IMR-90 (cell line): ENCODE results near the gene MSI2. TPM values are rescaled to one million over a fixed set of nuclear protein-coding genes. Genes with fewer than 3 reads are reported as not detected.

Experiments
- ATAC-seq: fragments of 200-7000 bp; cut with Tn5 transposase; 2 replicates; pipeline ENCODE4 v1.9.1; 2020; ENCODE audit warnings: low read depth, mild to moderate bottlenecking, moderate library complexity
- BruUV-seq: library from RNA; stranded (reverse); fragments of 400-500 nt; replicated peaks from 2 replicates; lab custom pipeline; 2021; lab: Mats Ljungman, UMichigan
- CTCF ChIA-PET: fragments of 300-600 bp; formaldehyde crosslinking; extraction: SDS; loops from one replicate; lab custom pipeline; 2021; ENCODE audit warnings: antibody characterized with exemption; lab: Yijun Ruan, JAX
- POLR2A ChIA-PET: fragments of 300-600 bp; sonication (Branson Sonifier 250); formaldehyde crosslinking; loops from one replicate; lab custom pipeline; 2022; ENCODE audit warnings: antibody characterized with exemption; ENCODE audit not compliant: unreplicated experiment; lab: Charles Lee
- DNase-seq: peaks from one replicate; pipeline ENCODE4 v3.0.0; 2013
- H2AFZ ChIP-seq: replicated peaks from 2 replicates; pipeline ENCODE3; 2013; ENCODE audit warnings: low read length, mild to moderate bottlenecking; ENCODE audit not compliant: poor library complexity
- H2AK5ac ChIP-seq: 2 replicates; pipeline ENCODE4 v1.6.1; 2013; ENCODE audit warnings: low read depth, low read length, inconsistent platforms
- H2AK9ac ChIP-seq: replicated peaks from 2 replicates; pipeline ENCODE3; 2013; ENCODE audit warnings: mild to moderate bottlenecking, low read depth, low read length, moderate library complexity; ENCODE audit not compliant: poor library complexity
- H2BK120ac ChIP-seq: 2 replicates; pipeline ENCODE4 v1.6.1; 2013; ENCODE audit warnings: low read depth, low read length, inconsistent platforms
- H2BK15ac ChIP-seq: 3 replicates; pipeline ENCODE4 v1.6.1; 2013; ENCODE audit warnings: low read depth, low read length, inconsistent platforms
- H2BK20ac ChIP-seq: 2 replicates; pipeline ENCODE4 v1.6.1; 2013; ENCODE audit warnings: low read depth, mild to moderate bottlenecking, inconsistent platforms, low read length, moderate library complexity
- H2BK5ac ChIP-seq: 2 replicates; pipeline ENCODE4 v1.6.1; 2013; ENCODE audit warnings: mild to moderate bottlenecking, low read depth, low read length, inconsistent platforms; ENCODE audit not compliant: poor library complexity, severe bottlenecking
- H3K14ac ChIP-seq: replicated peaks from 2 replicates; pipeline ENCODE4 v1.6.1; 2013; ENCODE audit warnings: low read depth, low read length, inconsistent platforms
- H3K18ac ChIP-seq: 2 replicates; pipeline ENCODE4 v1.6.1; 2013; ENCODE audit warnings: low read depth, low read length, control low read depth
- H3K23ac ChIP-seq: 2 replicates; pipeline ENCODE4 v1.6.1; 2013; ENCODE audit warnings: low read depth, low read length, inconsistent platforms
- H3K27ac ChIP-seq: 2 replicates; pipeline ENCODE4 v1.5.1; 2013; ENCODE audit warnings: mild to moderate bottlenecking, control low read depth, low read length; ENCODE audit not compliant: insufficient read depth
- H3K27me3 ChIP-seq: 2 replicates; pipeline ENCODE4 v1.6.1; 2013; ENCODE audit warnings: low read length; ENCODE audit not compliant: control insufficient read depth, insufficient read depth
- H3K36me3 ChIP-seq: 2 replicates; pipeline ENCODE4 v1.6.1; 2013; ENCODE audit warnings: low read length, mixed read lengths; ENCODE audit not compliant: control insufficient read depth, insufficient read depth
- H3K4ac ChIP-seq: 2 replicates; pipeline ENCODE4 v1.6.1; 2013; ENCODE audit warnings: low read depth, low read length, inconsistent platforms
- H3K4me1 ChIP-seq: 2 replicates; pipeline ENCODE4 v1.6.1; 2013; ENCODE audit warnings: low read length, mixed read lengths; ENCODE audit not compliant: control insufficient read depth, insufficient read depth
- H3K4me2 ChIP-seq: 2 replicates; pipeline ENCODE4 v1.6.1; 2013; ENCODE audit warnings: low read depth, mild to moderate bottlenecking, control low read depth, low read length, moderate library complexity
- H3K4me3 ChIP-seq: 2 replicates; pipeline ENCODE4 v1.5.1; 2013; ENCODE audit warnings: low read depth, mild to moderate bottlenecking, control low read depth, low read length, moderate library complexity; ENCODE audit not compliant: insufficient read depth
- H3K56ac ChIP-seq: 2 replicates; pipeline ENCODE4 v1.6.1; 2013; ENCODE audit warnings: low read length, inconsistent platforms; ENCODE audit not compliant: insufficient read depth; ENCODE audit errors: extremely low read depth
- H3K79me1 ChIP-seq, 2 experiments: 2 replicates each; pipeline ENCODE4 v1.6.1; 2013; ENCODE audit warnings: low read length in 2 of 2, inconsistent platforms in 1 of 2, low read depth in 1 of 2
- H3K9ac ChIP-seq: 2 replicates; pipeline ENCODE4 v1.6.1; 2013; ENCODE audit warnings: low read depth, low read length, control low read depth
- H3K9me1 ChIP-seq: 2 replicates; pipeline ENCODE4 v1.6.1; 2013; ENCODE audit warnings: low read length, inconsistent platforms; ENCODE audit not compliant: insufficient read depth
- H3K9me3 ChIP-seq: 2 replicates; pipeline ENCODE4 v1.6.1; 2013; ENCODE audit warnings: low read length; ENCODE audit not compliant: control insufficient read depth, insufficient read depth
- H4K20me1 ChIP-seq: 2 replicates; pipeline ENCODE4 v1.6.1; 2013; ENCODE audit warnings: low read length, inconsistent platforms; ENCODE audit not compliant: insufficient read depth
- H4K5ac ChIP-seq: 2 replicates; pipeline ENCODE4 v1.6.1; 2013; ENCODE audit warnings: mild to moderate bottlenecking, low read depth, low read length, control low read depth
- H4K8ac ChIP-seq, 2 experiments: 2 replicates each; pipeline ENCODE4 v1.6.1; 2013; ENCODE audit warnings: low read depth in 2 of 2, low read length in 2 of 2, control low read depth in 1 of 2, inconsistent platforms in 1 of 2
- H4K91ac ChIP-seq: 2 replicates; pipeline ENCODE4 v1.6.1; 2013; ENCODE audit warnings: low read depth, low read length, inconsistent platforms; ENCODE audit not compliant: insufficient read depth
- CHD1 ChIP-seq: IDR thresholded peaks from 2 replicates; pipeline ENCODE4 v1.6.1; 2012; ENCODE audit warnings: low read depth, low read length, improper control_type of control experiment
- MAFK ChIP-seq: IDR thresholded peaks from 2 replicates; pipeline ENCODE4 v1.6.1; 2012; ENCODE audit warnings: low read depth, low read length, improper control_type of control experiment
- MAZ ChIP-seq: IDR thresholded peaks from 2 replicates; pipeline ENCODE4 v1.6.1; 2012; ENCODE audit warnings: low read depth, mild to moderate bottlenecking, low read length, improper control_type of control experiment, moderate library complexity, borderline replicate concordance
- MXI1 ChIP-seq: IDR thresholded peaks from 2 replicates; pipeline ENCODE4 v1.6.1; 2012; ENCODE audit warnings: low read depth, mild to moderate bottlenecking, low read length, moderate library complexity, borderline replicate concordance
- NFE2L2 ChIP-seq: fragments of 150-350 bp; IDR thresholded peaks from 2 replicates; pipeline ENCODE4 v1.6.1; 2016; ENCODE audit warnings: low read depth, mild to moderate bottlenecking, low read length
- POLR2A ChIP-seq: IDR thresholded peaks from 2 replicates; pipeline ENCODE4 v1.6.1; 2012; ENCODE audit warnings: mild to moderate bottlenecking, low read depth, low read length
- RAD21 ChIP-seq: IDR thresholded peaks from 2 replicates; pipeline ENCODE4 v1.6.1; 2012; ENCODE audit warnings: low read length, improper control_type of control experiment
- RCOR1 ChIP-seq: IDR thresholded peaks from 2 replicates; pipeline ENCODE4 v1.6.1; 2012; ENCODE audit warnings: mild to moderate bottlenecking, low read length, improper control_type of control experiment; ENCODE audit not compliant: insufficient replicate concordance
- RFX5 ChIP-seq: IDR thresholded peaks from 2 replicates; pipeline ENCODE4 v1.8.0; 2012; ENCODE audit warnings: low read depth, mild to moderate bottlenecking, low read length, moderate library complexity
- WGBS, 2 experiments: methylation state at CpG; one replicate each; pipeline versions ENCODE4 v1.1.5 to v1.1.7; 2013; ENCODE audit warnings: missing lambda C conversion rate in 2 of 2; ENCODE audit not compliant: insufficient read length in 1 of 2; ENCODE audit errors: extremely low coverage in 2 of 2; 5-methylcytosine and 5-hydroxymethylcytosine counted together
- dilution Hi-C: fragments of 300-500 bp; cut with HindIII; formaldehyde crosslinking; loops from one replicate; pipeline ENCODE4 v1.14.3; 2018; ENCODE audit warnings: low sequenced_read_pairs; ENCODE audit not compliant: unreplicated experiment
- in situ Hi-C: fragments of 300-500 bp; cut with MboI; formaldehyde crosslinking; loops from 3 replicates; pipeline ENCODE4 v1.14.3; 2019; ENCODE audit warnings: low sequenced_read_pairs, inconsistent platforms, mixed read lengths
- intact Hi-C: fragments of 100-400 bp; cut with micrococcal nuclease; formaldehyde crosslinking; loops from 2 replicates; pipeline ENCODE4 v1.10.0; 2022
- polyA plus RNA-seq, 3 experiments: library from polyadenylated mRNA; depleted of rRNA; stranded (reverse); fragments of >200 nt; gene quantifications; 2 replicates each; pipeline ENCODE4 v1.2.3, GENCODE V29; 2012; ENCODE audit warnings: low replicate concordance in 1 of 3
- total RNA-seq: library from RNA; depleted of rRNA; stranded (reverse); fragments of >200 nt; gene quantifications from 2 replicates; pipeline ENCODE4 v1.2.3, GENCODE V29; 2012
- TF ChIP-seq, protein P1 (sequence below): fragments of 150-350 bp; IDR thresholded peaks from 2 replicates; pipeline ENCODE4 v1.6.1; 2016; ENCODE audit warnings: low read depth, mild to moderate bottlenecking, low read length, moderate library complexity, borderline replicate concordance

MSI2 gene
- total and polyA plus RNA-seq, 2 of the 4 experiments (the other 2 are of a cell fraction), result 13.0 to 16.0 TPM

GRCh38 chr17:57714665-57715180, 458.4 kb downstream of the MSI2 start:
- Histone ChIP-seq H2AK5ac (no peak overlapping the region), H3K27me3 (peaks cover 41% of the 10 kb centered on the region), H3K4ac (no peak overlapping the region), H3K14ac (no peak overlapping the region), H2AK9ac (no peak overlapping the region), H3K79me1 (no peaks in the 10 kb centered on the region), H2BK120ac (no peak overlapping the region), H2AFZ (no peak overlapping the region), H2BK15ac (no peak overlapping the region), H4K20me1 (no peaks in the 10 kb centered on the region), H4K8ac (no peak overlapping the region), H3K23ac (no peak overlapping the region), H3K4me2 (no peak overlapping the region), H3K18ac (no peak overlapping the region), H4K5ac (no peak overlapping the region), H3K4me1 (no peaks in the 10 kb centered on the region), H2BK20ac (no peak overlapping the region), H3K9ac (no peak overlapping the region), H3K56ac (no peak overlapping the region), H3K9me3 (no peaks in the 10 kb centered on the region), H2BK5ac (no peak overlapping the region), H3K9me1 (no peaks in the 10 kb centered on the region), H3K4me3 (no peak overlapping the region), H3K36me3 (no peaks in the 10 kb centered on the region), H4K91ac (no peak overlapping the region), H3K27ac (no peak overlapping the region)
- dilution Hi-C loops (no loop called here), in situ Hi-C loops (no loop called here), intact Hi-C loops (no loop called here)
- WGBS, 2 experiments, result 47% methylated on average over 4 of the region's 7 CpGs; no CpG with 5 or more reads in 1 of the 2 experiments
- TF ChIP-seq RCOR1 (no peak), RAD21 (no peak), CHD1 (no peak), RFX5 (no peak), MAZ (no peak), POLR2A (no peak), MXI1 (no peak), MAFK (no peak), NFE2L2 (no peak)
- TF ChIP-seq, protein P1, sequence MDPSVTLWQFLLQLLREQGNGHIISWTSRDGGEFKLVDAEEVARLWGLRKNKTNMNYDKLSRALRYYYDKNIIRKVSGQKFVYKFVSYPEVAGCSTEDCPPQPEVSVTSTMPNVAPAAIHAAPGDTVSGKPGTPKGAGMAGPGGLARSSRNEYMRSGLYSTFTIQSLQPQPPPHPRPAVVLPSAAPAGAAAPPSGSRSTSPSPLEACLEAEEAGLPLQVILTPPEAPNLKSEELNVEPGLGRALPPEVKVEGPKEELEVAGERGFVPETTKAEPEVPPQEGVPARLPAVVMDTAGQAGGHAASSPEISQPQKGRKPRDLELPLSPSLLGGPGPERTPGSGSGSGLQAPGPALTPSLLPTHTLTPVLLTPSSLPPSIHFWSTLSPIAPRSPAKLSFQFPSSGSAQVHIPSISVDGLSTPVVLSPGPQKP, result no peak
- BruUV-seq, result no TSS peak
- ATAC-seq (no peak; the same call in 1 of the 2 replicates), DNase-seq (no peak)
- ChIA-PET POLR2A (no interaction called here), CTCF (no interaction called here)
